Neural progenitor cell (in vitro differentiated cells): ENCODE measurements around the gene WRAP73.

Source experiments
- CTCF ChIP-seq: fragments of 200-600 bp; sonication (generic); IDR thresholded peaks from 2 replicates; pipeline ENCODE4 v1.5.1; 2017; ENCODE audit warnings: antibody characterized with exemption, mild to moderate bottlenecking
- EZH2 ChIP-seq: fragments of 200-600 bp; sonication (generic); IDR thresholded peaks from 2 replicates; pipeline ENCODE4 v1.6.1; 2017; ENCODE audit warnings: antibody characterized with exemption, mild to moderate bottlenecking, moderate library complexity
- EZH2phosphoT487 ChIP-seq: fragments of 200-600 bp; sonication (generic); IDR thresholded peaks from 2 replicates; pipeline ENCODE4 v1.6.1; 2017; ENCODE audit warnings: antibody characterized with exemption

- TF ChIP-seq CTCF: no peak
- no peak for TF ChIP-seq EZH2
- no peak for TF ChIP-seq EZH2phosphoT487
Observed at GRCh38 chr1:3598522-3599285, 51.2 kb downstream of the WRAP73 start.
